ENCODE measurements around the gene VLDLR.

GRCh38 chr9:2602704-2603116 is 18.9 kb upstream of the VLDLR start:
- TF ChIP-seq POLR2A (IDR thresholded peaks at IDR 0.05; ENCODE audit: low read length): no peak
- TF ChIP-seq GATA1 (IDR thresholded peaks at IDR 0.05; ENCODE audit: low read depth, low read length): no peak

Measured in erythroblast (primary cell).